ENCODE results near the gene TRAF3.
"Not testable (repeated sequence)": the region's sequence is repeated elsewhere in the genome, so short reads cannot be mapped to it uniquely, and the experiment has no call there.

TRAF3 gene

GRCh38 chr14:102833341-102833740, 56.1 kb downstream of the TRAF3 start:
- no peak for DNase-seq

GRCh38 chr14:102833991-102834390, 56.7 kb downstream of the TRAF3 start:
- DNase-seq: no peak

GRCh38 chr14:102835959-102836358, 58.7 kb downstream of the TRAF3 start:
- no peak for DNase-seq

GRCh38 chr14:102837120-102837519, 59.9 kb downstream of the TRAF3 start:
- not testable (repeated sequence) for DNase-seq

- no peak for DNase-seq
These were observed 61.3 kb downstream of the TRAF3 start for GRCh38 chr14:102838501-102838900.

- DNase-seq: no peak
These were observed 62.9 kb downstream of the TRAF3 start for GRCh38 chr14:102840115-102840514.

- DNase-seq: no peak
These were observed 63.7 kb downstream of the TRAF3 start for GRCh38 chr14:102840771-102841528.

GRCh38 chr14:102848830-102849525, 71.7 kb downstream of the TRAF3 start:
- DNase-seq: no peak

- DNase-seq: no peak
These were observed 72.5 kb downstream of the TRAF3 start for GRCh38 chr14:102849526-102850379.

- no peak for DNase-seq
These were observed 76.4 kb downstream of the TRAF3 start for GRCh38 chr14:102853648-102854047.

GRCh38 chr14:102854091-102854703, 76.9 kb downstream of the TRAF3 start:
- DNase-seq: no peak

GRCh38 chr14:102856179-102856578, 78.9 kb downstream of the TRAF3 start:
- DNase-seq: no peak

GRCh38 chr14:102857444-102857843, 80.2 kb downstream of the TRAF3 start:
- no peak for DNase-seq

- DNase-seq: no peak
These were observed 82.7 kb downstream of the TRAF3 start for GRCh38 chr14:102859911-102860310.

GRCh38 chr14:102862154-102862773, 85.0 kb downstream of the TRAF3 start:
- DNase-seq: no peak

- DNase-seq: no peak
These were observed 86.1 kb downstream of the TRAF3 start for GRCh38 chr14:102863381-102863780.

GRCh38 chr14:102865916-102866315, 88.7 kb downstream of the TRAF3 start:
- DNase-seq: not testable (repeated sequence)

- no peak for DNase-seq
These were observed 89.9 kb downstream of the TRAF3 start for GRCh38 chr14:102866982-102867761.

- no peak for DNase-seq
These were observed 90.8 kb downstream of the TRAF3 start for GRCh38 chr14:102867826-102868580.

- no peak for DNase-seq
These were observed 91.8 kb downstream of the TRAF3 start for GRCh38 chr14:102868956-102869547.

- DNase-seq: no peak
These were observed 93.0 kb downstream of the TRAF3 start for GRCh38 chr14:102870246-102870645.
